ENCODE measurements around the gene BIN1.

BIN1 gene

GRCh38 chr2:127081826-127082633 lies 24.9 kb downstream of the BIN1 start:
- Histone ChIP-seq H3K9me3 (ENCODE audit: control insufficient read depth, insufficient read depth, low read length) (no peaks in the 10 kb centered on the region), H3K4me1 (ENCODE audit: control insufficient read depth, insufficient read depth, low read length) (peaks cover 3% of the 10 kb centered on the region; the same call in 1 of the 2 replicates), H3K27ac (ENCODE audit: low read length) (no peak overlapping the region), H3K36me3 (ENCODE audit: control insufficient read depth, insufficient read depth, low read length) (no peaks in the 10 kb centered on the region), H3K27me3 (ENCODE audit: control insufficient read depth, insufficient read depth, low read length) (no peaks in the 10 kb centered on the region), H3K4me3 (ENCODE audit: low read length) (no peak overlapping the region)
- no CpG with 5 or more reads among the region's 28 CpGs for WGBS (ENCODE audit: insufficient coverage, insufficient read length)
- DNase-seq (ENCODE audit: low read depth, low spot score) = no peak

DNA sequence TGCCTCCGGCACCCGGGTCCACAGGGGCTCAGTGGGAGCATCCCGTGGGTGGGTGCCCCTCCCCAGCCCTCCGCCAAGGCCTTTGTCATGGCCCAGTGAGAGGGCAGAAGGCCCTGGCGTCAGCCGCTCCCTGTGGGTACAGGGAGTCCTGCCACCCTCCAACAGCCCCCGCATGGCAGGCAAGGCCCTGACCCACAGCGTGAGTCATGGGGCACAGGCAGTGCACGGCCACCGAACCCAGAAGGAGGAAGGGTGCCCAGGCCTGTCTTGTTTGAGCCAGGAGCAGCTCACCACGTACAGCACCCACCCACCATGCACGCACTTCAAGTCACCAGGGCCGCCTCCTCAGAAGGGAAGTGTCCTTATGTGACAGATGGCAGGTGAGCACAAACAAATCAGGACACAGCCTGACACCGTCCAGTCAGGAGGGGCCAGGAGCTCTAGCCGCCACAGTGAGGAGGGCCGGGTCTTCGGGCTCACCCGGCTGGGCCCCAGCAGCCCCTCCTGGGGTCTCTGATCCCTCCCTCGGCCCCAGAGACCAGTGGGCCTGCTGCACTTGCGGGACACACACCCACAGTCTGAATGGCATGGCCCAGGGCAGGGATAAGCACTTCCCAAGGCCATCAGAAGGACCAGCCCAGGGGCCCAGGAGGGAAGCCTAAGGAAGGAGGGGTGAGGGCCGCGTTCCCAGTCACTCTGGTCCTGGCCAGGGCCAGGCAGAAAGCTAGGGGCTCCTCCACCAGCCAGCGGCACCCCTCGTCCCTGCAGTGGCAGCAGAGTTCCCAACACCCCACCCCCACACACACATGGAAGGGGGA lies 25.8 kb downstream of the BIN1 start:
- no peak for DNase-seq (ENCODE audit: low read depth, low spot score)
- H3K36me3 ChIP-seq (ENCODE audit: control insufficient read depth, insufficient read depth, low read length) = no peaks in the 10 kb centered on the region
- no peak overlapping the region for H3K27ac ChIP-seq (ENCODE audit: low read length)
- no CpG with 5 or more reads among the region's 24 CpGs for WGBS (ENCODE audit: insufficient coverage, insufficient read length)
- no peaks in the 10 kb centered on the region for H3K9me3 ChIP-seq (ENCODE audit: control insufficient read depth, insufficient read depth, low read length)
- peaks cover 3% of the 10 kb centered on the region; the same call in 1 of the 2 replicates for H3K4me1 ChIP-seq (ENCODE audit: control insufficient read depth, insufficient read depth, low read length)
- H3K4me3 ChIP-seq (ENCODE audit: low read length) = no peak overlapping the region
- no peaks in the 10 kb centered on the region for H3K27me3 ChIP-seq (ENCODE audit: control insufficient read depth, insufficient read depth, low read length)

DNA sequence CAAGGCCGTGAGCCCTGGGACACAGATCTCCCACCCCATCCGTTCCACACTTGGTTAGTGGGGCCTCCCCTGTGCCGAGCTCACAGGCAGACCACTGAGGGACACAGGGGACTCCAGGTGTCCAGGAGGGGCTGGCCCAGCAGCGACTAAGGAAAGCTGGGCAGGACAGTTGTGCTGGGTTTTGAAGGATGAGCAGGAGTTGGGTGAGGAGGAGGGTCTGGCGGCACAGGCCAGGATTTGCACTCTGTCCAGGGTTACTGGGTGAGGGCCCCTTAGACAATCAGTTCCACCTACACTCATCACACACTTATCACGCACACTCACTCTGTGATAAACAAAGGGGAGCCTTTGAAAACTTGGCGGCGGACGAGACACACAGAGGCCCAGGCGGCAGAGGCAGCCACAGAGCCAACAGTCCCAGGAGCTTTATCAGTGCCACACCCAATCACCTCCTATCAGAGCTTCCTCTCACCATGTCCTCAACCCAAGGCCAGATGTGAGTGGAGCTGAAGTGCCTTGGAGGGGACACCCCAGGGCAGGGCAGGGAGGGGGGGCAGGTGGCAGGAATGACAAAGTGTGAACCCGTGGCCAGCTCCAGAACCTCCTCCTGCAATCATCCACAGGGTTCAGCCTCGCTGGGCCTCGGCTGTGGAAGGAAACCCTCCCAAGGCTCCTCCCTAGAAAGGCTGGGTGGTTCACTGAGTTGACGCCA lies 26.6 kb downstream of the BIN1 start:
- Histone ChIP-seq H3K4me1 (ENCODE audit: control insufficient read depth, insufficient read depth, low read length) (peaks cover 3% of the 10 kb centered on the region; the same call in 1 of the 2 replicates), H3K27ac (ENCODE audit: low read length) (no peak overlapping the region), H3K9me3 (ENCODE audit: control insufficient read depth, insufficient read depth, low read length) (no peaks in the 10 kb centered on the region), H3K27me3 (ENCODE audit: control insufficient read depth, insufficient read depth, low read length) (no peaks in the 10 kb centered on the region), H3K4me3 (ENCODE audit: low read length) (no peak overlapping the region), H3K36me3 (ENCODE audit: control insufficient read depth, insufficient read depth, low read length) (no peaks in the 10 kb centered on the region)
- DNase-seq (ENCODE audit: low read depth, low spot score) = no peak
- no CpG with 5 or more reads among the region's 14 CpGs for WGBS (ENCODE audit: insufficient coverage, insufficient read length)

- DNase-seq (ENCODE audit: low read depth, low spot score) = no peak
- Histone ChIP-seq H3K27me3 (ENCODE audit: control insufficient read depth, insufficient read depth, low read length) (no peaks in the 10 kb centered on the region), H3K27ac (ENCODE audit: low read length) (no peak overlapping the region), H3K9me3 (ENCODE audit: control insufficient read depth, insufficient read depth, low read length) (no peaks in the 10 kb centered on the region), H3K4me1 (ENCODE audit: control insufficient read depth, insufficient read depth, low read length) (no peaks in the 10 kb centered on the region; the same call in 1 of the 2 replicates), H3K36me3 (ENCODE audit: control insufficient read depth, insufficient read depth, low read length) (no peaks in the 10 kb centered on the region), H3K4me3 (ENCODE audit: low read length) (no peak overlapping the region)
- WGBS (ENCODE audit: insufficient coverage, insufficient read length) = no CpG with 5 or more reads among the region's 6 CpGs
Measured at GRCh38 chr2:127079358-127079920, 27.5 kb downstream of the BIN1 start.

DNA sequence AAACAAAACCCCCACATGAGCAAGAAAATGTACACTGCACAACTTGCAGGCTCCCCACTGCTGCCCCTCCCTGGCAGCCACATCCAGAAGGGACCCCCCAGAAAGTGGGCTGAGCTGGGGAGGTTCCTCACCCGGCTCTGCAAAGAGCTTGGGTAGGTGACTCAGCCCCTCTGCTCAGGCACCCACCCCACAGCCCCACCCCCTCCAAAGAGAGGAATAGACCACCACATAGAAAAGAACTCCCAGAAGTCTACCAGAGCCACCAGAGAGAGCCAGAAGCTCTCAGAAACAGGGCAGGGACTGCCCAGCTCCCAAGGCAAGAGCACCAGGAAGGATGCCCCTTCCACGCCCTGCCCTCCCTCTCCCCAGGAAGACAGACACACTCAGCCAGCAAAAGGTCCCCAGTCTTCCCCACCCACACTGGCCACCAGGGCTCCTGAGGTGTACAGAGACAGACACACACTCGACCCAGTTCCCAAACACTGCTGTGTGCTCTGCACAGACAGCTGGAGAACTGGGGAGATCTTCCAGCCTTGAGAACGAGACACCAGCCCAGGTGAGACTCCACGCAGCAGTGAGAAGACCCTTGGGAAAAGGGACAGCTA lies 28.2 kb downstream of the BIN1 start:
- H3K4me3 ChIP-seq (ENCODE audit: low read length) = no peak overlapping the region
- WGBS (ENCODE audit: insufficient coverage, insufficient read length) = no CpG with 5 or more reads among the region's 5 CpGs
- no peaks in the 10 kb centered on the region for H3K27me3 ChIP-seq (ENCODE audit: control insufficient read depth, insufficient read depth, low read length)
- no peak overlapping the region for H3K27ac ChIP-seq (ENCODE audit: low read length)
- H3K36me3 ChIP-seq (ENCODE audit: control insufficient read depth, insufficient read depth, low read length) = no peaks in the 10 kb centered on the region
- H3K9me3 ChIP-seq (ENCODE audit: control insufficient read depth, insufficient read depth, low read length) = no peaks in the 10 kb centered on the region
- no peaks in the 10 kb centered on the region; the same call in 1 of the 2 replicates for H3K4me1 ChIP-seq (ENCODE audit: control insufficient read depth, insufficient read depth, low read length)
- DNase-seq (ENCODE audit: low read depth, low spot score) = no peak

GRCh38 chr2:127078028-127078427 lies 28.9 kb downstream of the BIN1 start:
- DNase-seq (ENCODE audit: low read depth, low spot score) = no peak
- Histone ChIP-seq H3K4me1 (ENCODE audit: control insufficient read depth, insufficient read depth, low read length) (no peaks in the 10 kb centered on the region; the same call in 1 of the 2 replicates), H3K4me3 (ENCODE audit: low read length) (no peak overlapping the region), H3K27ac (ENCODE audit: low read length) (no peak overlapping the region), H3K9me3 (ENCODE audit: control insufficient read depth, insufficient read depth, low read length) (no peaks in the 10 kb centered on the region), H3K27me3 (ENCODE audit: control insufficient read depth, insufficient read depth, low read length) (no peaks in the 10 kb centered on the region), H3K36me3 (ENCODE audit: control insufficient read depth, insufficient read depth, low read length) (no peaks in the 10 kb centered on the region)
- no CpG with 5 or more reads among the region's 5 CpGs for WGBS (ENCODE audit: insufficient coverage, insufficient read length)

GRCh38 chr2:127076924-127077323 lies 30.0 kb downstream of the BIN1 start:
- Histone ChIP-seq H3K27ac (ENCODE audit: low read length) (no peak overlapping the region), H3K9me3 (ENCODE audit: control insufficient read depth, insufficient read depth, low read length) (no peaks in the 10 kb centered on the region), H3K36me3 (ENCODE audit: control insufficient read depth, insufficient read depth, low read length) (no peaks in the 10 kb centered on the region), H3K4me1 (ENCODE audit: control insufficient read depth, insufficient read depth, low read length) (no peaks in the 10 kb centered on the region; the same call in 1 of the 2 replicates), H3K4me3 (ENCODE audit: low read length) (no peak overlapping the region), H3K27me3 (ENCODE audit: control insufficient read depth, insufficient read depth, low read length) (no peaks in the 10 kb centered on the region)
- no CpG with 5 or more reads among the region's 11 CpGs for WGBS (ENCODE audit: insufficient coverage, insufficient read length)
- DNase-seq (ENCODE audit: low read depth, low spot score) = no peak

DNA sequence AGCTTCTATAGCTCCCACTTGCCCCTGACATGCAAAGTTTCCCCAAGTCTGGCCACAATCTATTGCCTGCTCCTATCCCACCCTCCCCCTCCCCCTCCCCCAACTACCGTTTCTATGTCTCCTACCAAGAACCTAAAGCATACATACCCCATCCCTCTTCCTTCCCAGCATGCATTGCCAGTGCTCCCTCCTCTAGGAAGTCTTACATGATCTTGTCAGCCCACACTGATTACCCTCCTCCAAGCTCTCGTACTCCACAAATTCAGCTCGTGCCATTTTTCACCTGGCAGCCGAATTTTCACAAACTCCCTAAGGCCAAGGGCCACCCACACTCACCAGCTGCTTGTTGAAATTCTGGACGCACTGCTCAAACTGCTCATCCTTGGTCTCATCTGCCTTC lies 30.7 kb downstream of the BIN1 start:
- WGBS (ENCODE audit: insufficient coverage, insufficient read length) = no CpG with 5 or more reads among the region's 5 CpGs

DNA sequence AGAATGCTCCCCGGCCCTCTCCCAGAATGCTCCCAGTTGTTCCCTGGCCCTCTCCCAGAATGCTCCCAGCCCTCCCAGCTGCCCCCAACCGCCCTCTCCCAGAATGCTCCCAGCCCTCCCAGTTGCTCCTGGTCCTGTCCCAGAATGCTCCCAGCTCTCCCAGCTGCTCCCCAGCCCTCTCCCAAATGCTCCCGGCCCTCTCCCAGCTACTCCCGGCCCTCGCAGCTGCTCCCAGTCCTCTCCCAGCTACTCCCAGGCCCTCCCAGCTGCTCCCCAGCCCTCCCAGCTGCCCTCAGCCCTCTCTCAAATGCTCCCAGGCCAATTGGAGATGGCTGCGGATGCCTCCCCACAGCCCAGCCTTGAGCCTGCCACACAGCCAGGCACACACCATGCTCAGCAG lies 31.1 kb downstream of the BIN1 start:
- H3K4me1 ChIP-seq (ENCODE audit: control insufficient read depth, insufficient read depth, low read length) = no peaks in the 10 kb centered on the region

More for the DNA sequence above, 30.7 kb downstream of the BIN1 start:
- no peak for DNase-seq (ENCODE audit: low read depth, low spot score)
- H3K27ac ChIP-seq (ENCODE audit: low read length) = no peak overlapping the region
- H3K4me1 ChIP-seq (ENCODE audit: control insufficient read depth, insufficient read depth, low read length) = no peaks in the 10 kb centered on the region
- no peak overlapping the region for H3K4me3 ChIP-seq (ENCODE audit: low read length)
- no peaks in the 10 kb centered on the region for H3K36me3 ChIP-seq (ENCODE audit: control insufficient read depth, insufficient read depth, low read length)
- H3K9me3 ChIP-seq (ENCODE audit: control insufficient read depth, insufficient read depth, low read length) = no peaks in the 10 kb centered on the region
- H3K27me3 ChIP-seq (ENCODE audit: control insufficient read depth, insufficient read depth, low read length) = no peaks in the 10 kb centered on the region

More for the DNA sequence above, 31.1 kb downstream of the BIN1 start:
- Histone ChIP-seq H3K4me3 (ENCODE audit: low read length) (no peak overlapping the region), H3K27me3 (ENCODE audit: control insufficient read depth, insufficient read depth, low read length) (no peaks in the 10 kb centered on the region), H3K27ac (ENCODE audit: low read length) (no peak overlapping the region), H3K36me3 (ENCODE audit: control insufficient read depth, insufficient read depth, low read length) (no peaks in the 10 kb centered on the region), H3K9me3 (ENCODE audit: control insufficient read depth, insufficient read depth, low read length) (no peaks in the 10 kb centered on the region)
- no peak for DNase-seq (ENCODE audit: low read depth, low spot score)
- no CpG with 5 or more reads among the region's 6 CpGs for WGBS (ENCODE audit: insufficient coverage, insufficient read length)

Measured in iPS DF 6.9 (cell line).